Gastroesophageal sphincter (tissue), 3 donors: ENCODE results near the gene RELT.

Experiments used
- CTCF ChIP-seq, 4 experiments: fragments of 200-600 bp in 2 of 4; fragments of 450-650 bp in 2 of 4; sonication (generic) in 1 of 4; IDR thresholded peaks; one replicate each; pipeline ENCODE4 v1.5.1; 2017 to 2019; ENCODE audit warnings: antibody characterized with exemption in 4 of 4, mild to moderate bottlenecking in 2 of 4, moderate library complexity in 2 of 4
- POLR2A ChIP-seq, 2 donors: fragments of 450-650 bp; IDR thresholded peaks; one replicate each; pipeline ENCODE4 v1.6.1; 2017; ENCODE audit warnings: antibody characterized with exemption in 2 of 2, mild to moderate bottlenecking in 2 of 2, moderate library complexity in 1 of 2
- POLR2AphosphoS5 ChIP-seq: sonication (generic); formaldehyde crosslinking; IDR thresholded peaks from one replicate; pipeline ENCODE4 v1.6.1; 2017; ENCODE audit warnings: antibody characterized with exemption

GRCh38 chr11:73384872-73385689, 8.9 kb downstream of the RELT start:
- TF ChIP-seq CTCF (IDR thresholded peaks at IDR 0.05): no peak
- no peak for TF ChIP-seq POLR2AphosphoS5
- TF ChIP-seq POLR2A (IDR thresholded peaks at IDR 0.05): no peak
